ENCODE measurements around the gene NSUN4.

NSUN4 gene

GRCh38 chr1:46379996-46380395, 39.4 kb downstream of the NSUN4 start:
- POLR2A ChIA-PET = no interaction called here
- Histone ChIP-seq H3K4me1 (ENCODE audit: control extremely low read depth in 1 of 4, control insufficient read depth in 4 of 4, insufficient read depth in 4 of 4, low read length in 3 of 4) (no peaks in the 10 kb centered on the region), H3K27me3 (replicated peaks in 2 of 5; ENCODE audit: control insufficient read depth in 4 of 5, insufficient read depth in 5 of 5, low read length in 4 of 5) (no peaks in the 10 kb centered on the region), H3K9me3 (ENCODE audit: control extremely low read depth in 1 of 5, control insufficient read depth in 4 of 5, insufficient read depth in 2 of 5, low read depth in 1 of 5, low read length in 4 of 5) (peaks cover 0 to 8% (median 4%) of the 10 kb centered on the region in 5 experiments), H3K4me3 (ENCODE audit: control insufficient read depth in 1 of 7, extremely low read depth in 1 of 7, insufficient read depth in 4 of 7, low read depth in 2 of 7, low read length in 6 of 7) (no peak overlapping the region), H3K36me3 (ENCODE audit: control insufficient read depth in 4 of 4, insufficient read depth in 4 of 4, low read length in 3 of 4) (no peaks in the 10 kb centered on the region), H3K27ac (ENCODE audit: insufficient read depth in 1 of 2, low read depth in 1 of 2, low read length in 2 of 2, poor library complexity in 1 of 2, severe bottlenecking in 2 of 2) (no peak overlapping the region)
- no peak for DNase-seq
- CTCF ChIA-PET = interaction anchor here (0.7 kb wide), 1 partner anchor 21 kb away, joined by 3 read pairs; no protein-coding TSS in a partner anchor
- no CpG with 5 or more reads among the region's 1 CpG for WGBS (ENCODE audit: insufficient coverage)

GRCh38 chr1:46380508-46380907, 39.9 kb downstream of the NSUN4 start:
- H3K36me3 ChIP-seq (ENCODE audit: control insufficient read depth in 4 of 4, insufficient read depth in 4 of 4, low read length in 3 of 4) = no peaks in the 10 kb centered on the region
- CTCF ChIA-PET = interaction anchor here (0.7 kb wide), 1 partner anchor 22 kb away, joined by 3 read pairs; no protein-coding TSS in a partner anchor
- POLR2A ChIA-PET = no interaction called here
- no peak for DNase-seq
- H3K4me1 ChIP-seq (ENCODE audit: control extremely low read depth in 1 of 4, control insufficient read depth in 4 of 4, insufficient read depth in 4 of 4, low read length in 3 of 4) = no peaks in the 10 kb centered on the region
- H3K9me3 ChIP-seq (ENCODE audit: control extremely low read depth in 1 of 5, control insufficient read depth in 4 of 5, insufficient read depth in 2 of 5, low read depth in 1 of 5, low read length in 4 of 5) = peaks cover 0 to 8% (median 4%) of the 10 kb centered on the region in 5 experiments
- no peaks in the 10 kb centered on the region for H3K27me3 ChIP-seq (replicated peaks in 2 of 5; ENCODE audit: control insufficient read depth in 4 of 5, insufficient read depth in 5 of 5, low read length in 4 of 5)
- no peak overlapping the region for H3K4me3 ChIP-seq (ENCODE audit: control insufficient read depth in 1 of 7, extremely low read depth in 1 of 7, insufficient read depth in 4 of 7, low read depth in 2 of 7, low read length in 6 of 7)
- no peak overlapping the region for H3K27ac ChIP-seq (ENCODE audit: insufficient read depth in 1 of 2, low read depth in 1 of 2, low read length in 2 of 2, poor library complexity in 1 of 2, severe bottlenecking in 2 of 2)

GRCh38 chr1:46393510-46393909, 52.9 kb downstream of the NSUN4 start:
- Histone ChIP-seq H3K36me3 (ENCODE audit: control insufficient read depth in 4 of 4, insufficient read depth in 4 of 4, low read length in 3 of 4) (no peaks in the 10 kb centered on the region), H3K4me3 (ENCODE audit: control insufficient read depth in 1 of 7, extremely low read depth in 1 of 7, insufficient read depth in 4 of 7, low read depth in 2 of 7, low read length in 6 of 7) (peak overlapping the region in 1 of 7 experiments; percentile 68), H3K4me1 (ENCODE audit: control extremely low read depth in 1 of 4, control insufficient read depth in 4 of 4, insufficient read depth in 4 of 4, low read length in 3 of 4) (peaks cover 0 to 15% (median 7%) of the 10 kb centered on the region in 4 experiments), H3K27me3 (replicated peaks in 2 of 5; ENCODE audit: control insufficient read depth in 4 of 5, insufficient read depth in 5 of 5, low read length in 4 of 5) (peaks cover 0 to 14% (median 11%) of the 10 kb centered on the region in 5 experiments), H3K9me3 (ENCODE audit: control extremely low read depth in 1 of 5, control insufficient read depth in 4 of 5, insufficient read depth in 2 of 5, low read depth in 1 of 5, low read length in 4 of 5) (peaks cover 0 to 17% (median 16%) of the 10 kb centered on the region in 5 experiments), H3K27ac (ENCODE audit: insufficient read depth in 1 of 2, low read depth in 1 of 2, low read length in 2 of 2, poor library complexity in 1 of 2, severe bottlenecking in 2 of 2) (no peak overlapping the region)
- WGBS (ENCODE audit: insufficient coverage) = 83% methylated on average over 11 of the region's 12 CpGs
- ChIA-PET POLR2A (no interaction called here), CTCF (interaction anchor here (1.0 kb wide), 1 partner anchor 21 kb away, joined by 3 read pairs; no protein-coding TSS in a partner anchor)
- no peak for DNase-seq

- Histone ChIP-seq H3K36me3 (ENCODE audit: control insufficient read depth in 4 of 4, insufficient read depth in 4 of 4, low read length in 3 of 4) (no peaks in the 10 kb centered on the region), H3K9me3 (ENCODE audit: control extremely low read depth in 1 of 5, control insufficient read depth in 4 of 5, insufficient read depth in 2 of 5, low read depth in 1 of 5, low read length in 4 of 5) (peaks cover 0 to 17% (median 16%) of the 10 kb centered on the region in 5 experiments), H3K27ac (ENCODE audit: insufficient read depth in 1 of 2, low read depth in 1 of 2, low read length in 2 of 2, poor library complexity in 1 of 2, severe bottlenecking in 2 of 2) (no peak within 1 kb of the TSS), H3K4me1 (ENCODE audit: control extremely low read depth in 1 of 4, control insufficient read depth in 4 of 4, insufficient read depth in 4 of 4, low read length in 3 of 4) (peaks cover 0 to 20% (median 11%) of the 10 kb centered on the region in 4 experiments), H3K27me3 (replicated peaks in 2 of 5; ENCODE audit: control insufficient read depth in 4 of 5, insufficient read depth in 5 of 5, low read length in 4 of 5) (peaks cover 0 to 14% (median 11%) of the 10 kb centered on the region in 5 experiments), H3K4me3 (ENCODE audit: control insufficient read depth in 1 of 7, extremely low read depth in 1 of 7, insufficient read depth in 4 of 7, low read depth in 2 of 7, low read length in 6 of 7) (peak within 1 kb of the TSS; percentile 14 to 72 (median 54))
- ChIA-PET POLR2A (no interaction called here), CTCF (no interaction called here)
- 5% methylated on average over 59 of the region's 75 CpGs for WGBS (ENCODE audit: insufficient coverage)
- peak; percentile 62 to 90 (median 88) for DNase-seq
These were observed 53.7 kb downstream of the NSUN4 start, which contains the start of gene FAAH for GRCh38 chr1:46394108-46394871. Gene FAAH (plus strand): TSS chr1:46394317. CDS start chr1:46394349, 32 bp downstream.

- ChIA-PET CTCF (no interaction called here), POLR2A (no interaction called here)
- WGBS (ENCODE audit: insufficient coverage) = 88% methylated on average over 12 of the region's 17 CpGs
These were observed 54.4 kb downstream of the NSUN4 start for GRCh38 chr1:46394872-46395465.

GRCh38 chr1:46396441-46397398, 56.1 kb downstream of the NSUN4 start:
- POLR2A ChIA-PET = no interaction called here

More at GRCh38 chr1:46394872-46395465, 54.4 kb downstream of the NSUN4 start:
- no peak overlapping the region for H3K27ac ChIP-seq (ENCODE audit: insufficient read depth in 1 of 2, low read depth in 1 of 2, low read length in 2 of 2, poor library complexity in 1 of 2, severe bottlenecking in 2 of 2)
- H3K9me3 ChIP-seq (ENCODE audit: control extremely low read depth in 1 of 5, control insufficient read depth in 4 of 5, insufficient read depth in 2 of 5, low read depth in 1 of 5, low read length in 4 of 5) = peaks cover 0 to 17% (median 16%) of the 10 kb centered on the region in 5 experiments
- H3K4me1 ChIP-seq (ENCODE audit: control extremely low read depth in 1 of 4, control insufficient read depth in 4 of 4, insufficient read depth in 4 of 4, low read length in 3 of 4) = peaks cover 0 to 25% (median 12%) of the 10 kb centered on the region in 4 experiments
- DNase-seq = no peak
- H3K27me3 ChIP-seq (replicated peaks in 2 of 5; ENCODE audit: control insufficient read depth in 4 of 5, insufficient read depth in 5 of 5, low read length in 4 of 5) = peaks cover 0 to 14% (median 11%) of the 10 kb centered on the region in 5 experiments
- H3K36me3 ChIP-seq (ENCODE audit: control insufficient read depth in 4 of 4, insufficient read depth in 4 of 4, low read length in 3 of 4) = no peaks in the 10 kb centered on the region
- peak overlapping the region in 5 of 7 experiments; percentile 47 to 72 (median 67) for H3K4me3 ChIP-seq (ENCODE audit: control insufficient read depth in 1 of 7, extremely low read depth in 1 of 7, insufficient read depth in 4 of 7, low read depth in 2 of 7, low read length in 6 of 7)

More at GRCh38 chr1:46396441-46397398, 56.1 kb downstream of the NSUN4 start:
- H3K4me3 ChIP-seq (ENCODE audit: control insufficient read depth in 1 of 7, extremely low read depth in 1 of 7, insufficient read depth in 4 of 7, low read depth in 2 of 7, low read length in 6 of 7) = no peak overlapping the region
- H3K36me3 ChIP-seq (ENCODE audit: control insufficient read depth in 4 of 4, insufficient read depth in 4 of 4, low read length in 3 of 4) = no peaks in the 10 kb centered on the region
- H3K27ac ChIP-seq (ENCODE audit: insufficient read depth in 1 of 2, low read depth in 1 of 2, low read length in 2 of 2, poor library complexity in 1 of 2, severe bottlenecking in 2 of 2) = no peak overlapping the region
- peaks cover 0 to 17% (median 16%) of the 10 kb centered on the region in 5 experiments for H3K9me3 ChIP-seq (ENCODE audit: control extremely low read depth in 1 of 5, control insufficient read depth in 4 of 5, insufficient read depth in 2 of 5, low read depth in 1 of 5, low read length in 4 of 5)
- peaks cover 0 to 25% (median 12%) of the 10 kb centered on the region in 4 experiments for H3K4me1 ChIP-seq (ENCODE audit: control extremely low read depth in 1 of 4, control insufficient read depth in 4 of 4, insufficient read depth in 4 of 4, low read length in 3 of 4)
- CTCF ChIA-PET = no interaction called here
- H3K27me3 ChIP-seq (replicated peaks in 2 of 5; ENCODE audit: control insufficient read depth in 4 of 5, insufficient read depth in 5 of 5, low read length in 4 of 5) = peaks cover 0 to 14% (median 11%) of the 10 kb centered on the region in 5 experiments
- no peak for DNase-seq
- 86% methylated on average over 7 of the region's 10 CpGs for WGBS (ENCODE audit: insufficient coverage)

Measured in common myeloid progenitor, CD34-positive (primary cell).